GM19193 (cell line): ENCODE measurements around the gene RGPD5.
"Not testable (repeated sequence)": the region's sequence is repeated elsewhere in the genome, so short reads cannot be mapped to it uniquely, and the experiment has no call there.

Experiments used
- POLR2A ChIP-seq: IDR thresholded peaks from 4 replicates; pipeline ENCODE4 v1.6.1; 2011; ENCODE audit not compliant: insufficient read depth, insufficient read length; ENCODE audit errors: extremely low read depth

Gene RGPD5

DNA sequence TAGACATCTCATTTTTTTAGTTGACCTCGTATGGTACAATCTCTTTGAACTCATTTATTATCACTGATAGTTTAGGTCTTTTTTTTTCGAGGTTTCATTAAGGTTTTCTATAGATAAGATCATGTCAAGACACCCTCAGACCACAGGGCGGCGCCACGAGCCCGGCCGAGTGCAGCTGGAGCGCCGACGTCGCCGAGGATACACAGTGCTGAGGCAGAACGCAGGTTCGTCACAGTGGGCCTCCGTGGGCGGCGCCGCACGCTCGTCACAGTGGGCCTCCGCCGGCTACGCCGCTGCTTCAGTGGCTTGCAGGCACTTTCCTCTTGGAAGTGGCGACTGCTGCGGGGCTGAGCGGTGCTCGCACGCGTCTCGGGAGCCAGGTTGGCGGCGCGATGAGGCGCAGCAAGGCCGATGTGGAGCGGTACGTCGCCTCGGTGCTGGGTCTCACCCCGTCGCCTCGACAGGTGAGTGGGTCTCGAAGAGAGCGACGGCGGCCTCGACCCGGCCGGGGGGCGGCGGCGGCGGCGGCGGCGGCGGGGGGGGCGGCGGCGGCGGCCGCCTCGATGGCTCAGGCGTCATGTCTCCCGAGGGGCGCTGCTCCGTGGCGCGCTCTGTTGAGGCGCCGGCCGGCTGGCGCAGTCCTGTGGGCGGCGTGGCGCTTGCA, at the start of gene RGPD5:
Gene RGPD5, plus strand, starts transcription at position 232 of the 664 bp plus-strand sequence. Its CDS starts 161 bp downstream, at position 393.
- TF ChIP-seq POLR2A = not testable (repeated sequence)

DNA sequence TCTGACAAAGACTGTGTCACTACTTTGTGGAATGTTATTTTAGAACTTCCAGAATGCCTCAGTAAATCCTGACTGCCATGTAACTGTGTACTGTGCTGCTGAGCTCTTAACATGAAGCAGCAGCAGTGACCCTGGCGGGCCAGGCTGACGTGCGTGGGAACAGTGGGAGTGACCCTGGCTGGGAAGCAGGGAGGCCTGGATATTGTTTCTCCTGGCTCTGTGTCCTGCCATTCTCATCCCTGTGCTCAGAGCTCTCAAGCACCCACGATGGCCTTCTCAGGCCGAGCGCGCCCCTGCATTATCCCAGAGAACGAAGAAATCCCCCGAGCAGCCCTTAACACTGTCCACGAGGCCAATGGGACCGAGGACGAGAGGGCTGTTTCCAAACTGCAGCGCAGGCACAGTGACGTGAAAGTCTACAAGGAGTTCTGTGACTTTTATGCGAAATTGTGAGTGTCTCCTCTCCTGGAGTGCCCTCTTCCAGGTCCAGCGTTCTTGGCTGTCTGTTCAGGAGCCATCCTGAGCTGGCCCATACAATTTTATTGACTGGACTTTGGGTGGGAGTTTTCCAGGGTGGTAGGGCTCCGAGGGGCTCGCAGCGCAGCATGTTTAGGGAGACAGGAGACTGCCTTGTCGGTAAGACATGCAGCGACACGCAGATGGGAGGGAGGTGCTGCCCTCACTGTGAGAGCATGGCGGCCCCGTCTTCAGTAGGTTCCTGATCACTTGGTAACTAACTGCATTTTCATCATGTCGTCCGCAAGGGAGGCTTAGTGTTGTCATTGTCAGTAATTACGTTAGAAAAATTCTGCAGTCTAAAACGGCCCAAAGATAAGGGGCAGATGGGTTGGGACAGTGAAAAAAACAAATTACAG, 104.6 kb downstream of the RGPD5 start, which contains the start of gene LIMS3:
Gene LIMS3, plus strand, starts transcription at position 227 of the 875 bp plus-strand sequence. Its CDS starts 41 bp downstream, at position 268.
- TF ChIP-seq POLR2A = not testable (repeated sequence)
